ENCODE measurements around the gene CST2. TPM values are rescaled to one million over a fixed set of nuclear protein-coding genes. Genes with fewer than 3 reads are reported as not detected.

CST2 gene
- total RNA-seq, 1 experiment from 2014 or later, result not detected

- no peaks in the 10 kb centered on the region for H3K27me3 ChIP-seq (ENCODE audit: insufficient read depth, low read length)
- H2BK5ac ChIP-seq (ENCODE audit: insufficient read length, low read length), result no peak overlapping the region
- H4K20me1 ChIP-seq (ENCODE audit: control insufficient read depth, insufficient read depth, insufficient read length), result no peaks in the 10 kb centered on the region
- H2BK20ac ChIP-seq (ENCODE audit: low read depth, low read length, poor library complexity, severe bottlenecking), result no peak overlapping the region
- H2BK15ac ChIP-seq (ENCODE audit: low read depth, low read length), result no peak overlapping the region
- no peaks in the 10 kb centered on the region for H3K9me3 ChIP-seq (ENCODE audit: control insufficient read depth, low read depth, low read length)
- peaks cover 19% of the 10 kb centered on the region for H3K27me3 Mint-ChIP-seq (ENCODE audit: low read depth)
- no peak overlapping the region for H3T11ph ChIP-seq (ENCODE audit: low read length)
- no peak overlapping the region for H2BK12ac ChIP-seq (ENCODE audit: insufficient read length, low read depth, low read length)
- no peaks in the 10 kb centered on the region for H3K79me2 ChIP-seq (ENCODE audit: insufficient read depth, low read length)
- no peak overlapping the region for H3K56ac ChIP-seq (ENCODE audit: insufficient read length, low read depth, low read length)
- H3K4ac ChIP-seq (ENCODE audit: low read depth, low read length), result no peak overlapping the region
- H3K79me1 ChIP-seq (ENCODE audit: insufficient read depth, low read depth, low read length, poor library complexity, severe bottlenecking), result no peaks in the 10 kb centered on the region
- H3K23me2 ChIP-seq (ENCODE audit: insufficient read length, low read depth, low read length, poor library complexity, severe bottlenecking), result no peaks in the 10 kb centered on the region
- H3K36me3 Mint-ChIP-seq (ENCODE audit: insufficient read depth in 1 of 3, low read depth in 3 of 3), result peaks cover 0 to 6% (median 5%) of the 10 kb centered on the region in 3 experiments; a peak in 3 of 7 replicates
- H2AFZ ChIP-seq (ENCODE audit: low read length), result no peak overlapping the region
- no peak overlapping the region for H3K4me3 Mint-ChIP-seq
- no peak overlapping the region for H3K23ac ChIP-seq (ENCODE audit: insufficient read length, low read depth, low read length)
- 0 out of 3 replicates have a peak, but pooled peaks have one; percentile 19 for TF ChIP-seq CTCF (conservative IDR thresholded peaks at IDR 0.05)
- no peak overlapping the region for H2AK5ac ChIP-seq (ENCODE audit: insufficient read length, low read length)
- no peak overlapping the region for H3K9ac ChIP-seq (ENCODE audit: extremely low read depth, insufficient read length, low read length)
- H3K4me2 ChIP-seq (ENCODE audit: insufficient read depth, insufficient read length, low read length), result no peak overlapping the region
- H4K5ac ChIP-seq (ENCODE audit: insufficient read length, low read depth, low read length), result no peak overlapping the region
- H4K8ac ChIP-seq (replicated peaks; ENCODE audit: insufficient read length, low read depth, low read length), result no peak overlapping the region
- H3K27ac ChIP-seq (ENCODE audit: insufficient read length, low read depth, low read length), result no peak overlapping the region
- WGBS (ENCODE audit: extremely low coverage, insufficient read length, low lambda C conversion rate), result no CpG with 5 or more reads among the region's 4 CpGs
- no peak overlapping the region for H4K91ac ChIP-seq (ENCODE audit: insufficient read length, low read depth, low read length)
- H3K4me1 ChIP-seq (ENCODE audit: insufficient read depth, low read length), result no peaks in the 10 kb centered on the region
- H3K18ac ChIP-seq (ENCODE audit: insufficient read length, low read depth, low read length), result no peak overlapping the region
- H3K27ac Mint-ChIP-seq, result no peak overlapping the region
- no peak for DNase-seq
- peaks cover 13 to 16% of the 10 kb centered on the region in 2 experiments; a peak in 3 of 5 replicates for H3K9me3 Mint-ChIP-seq
- H2BK120ac ChIP-seq (ENCODE audit: low read depth, low read length, poor library complexity, severe bottlenecking), result no peak overlapping the region
- no peak overlapping the region for H3K14ac ChIP-seq (ENCODE audit: insufficient read depth, low read length)
- peaks cover 2 to 3% of the 10 kb centered on the region in 2 experiments; a peak in 3 of 4 replicates for H3K4me1 Mint-ChIP-seq
These were observed 9.2 kb upstream of the CST2 start for GRCh38 chr20:23835716-23836115.
